M059J (cell line): ENCODE data around the gene TMEM50B. TPM values are rescaled to one million over a fixed set of nuclear protein-coding genes. Genes with fewer than 3 reads are reported as not detected.

Source experiments
- total RNA-seq: library from RNA; depleted of rRNA; stranded (reverse); fragments of >200 nt; shearing (Covaris generic); gene quantifications from 2 replicates; pipeline ENCODE4 v1.2.3, GENCODE V29; 2014; rRNA removed

TMEM50B gene
- total RNA-seq, 1 experiment from 2014 or later = 58.6 TPM

Other genes starting within 250 kb of the TMEM50B start
- gene IL10RB, start 213.6 kb downstream of the TMEM50B start, total RNA-seq = 94.3 and 102 TPM in 2 replicates
- gene IFNAR1, start 155.0 kb downstream of the TMEM50B start, total RNA-seq = 15.1 and 19.8 TPM in 2 replicates
- gene IFNGR2, start 76.6 kb downstream of the TMEM50B start, total RNA-seq = 75.2 and 80.1 TPM in 2 replicates
- gene DNAJC28, start 11.7 kb upstream of the TMEM50B start, total RNA-seq = 1.9 TPM in 2 replicates
- gene GART, start 62.1 kb upstream of the TMEM50B start, total RNA-seq = 89.8 and 114 TPM in 2 replicates
- gene SON, start 63.1 kb upstream of the TMEM50B start, total RNA-seq = 251 and 714 TPM in 2 replicates
- gene DONSON, start 108.7 kb upstream of the TMEM50B start, total RNA-seq = 73.6 and 106 TPM in 2 replicates
- 9.0 and 23.8 TPM in 2 replicates for gene CRYZL1, start 161.8 kb upstream of the TMEM50B start, total RNA-seq
- gene ITSN1, start 162.5 kb upstream of the TMEM50B start, total RNA-seq = 25.2 and 29.8 TPM in 2 replicates